Heart right ventricle (tissue), 16 donors: ENCODE data around the gene FMN2. TPM values are rescaled to one million over a fixed set of nuclear protein-coding genes. Genes with fewer than 3 reads are reported as not detected.

Source experiments
- ATAC-seq, 8 donors: fragments of 200-7000 bp; cut with Tn5 transposase; one replicate each; pipeline ENCODE4 v1.9.1; 2020; ENCODE audit warnings: mild to moderate bottlenecking in 8 of 8, moderate library complexity in 8 of 8, moderate number of reproducible peaks in 1 of 8
- DNase-seq, 2 donors: peaks; one replicate each; pipeline ENCODE4 v3.0.0-alpha.2; 2020
- H3K27ac ChIP-seq, 10 donors: fragments of 200-600 bp; sonication (generic) in 2 of 10; one replicate each; pipeline versions ENCODE4 v1.5.0 to v1.8.0; 2020 to 2022; ENCODE audit warnings: mild to moderate bottlenecking in 3 of 10
- H3K27me3 ChIP-seq, 7 donors: fragments of 200-600 bp; one replicate each; pipeline ENCODE4 v1.8.0; 2021 to 2022; ENCODE audit warnings: mild to moderate bottlenecking in 2 of 7
- H3K36me3 ChIP-seq, 9 donors: fragments of 200-600 bp; sonication (generic) in 1 of 9; one replicate each; pipeline versions ENCODE4 v1.5.0 to v1.8.0; 2020 to 2022; ENCODE audit warnings: mild to moderate bottlenecking in 2 of 9
- H3K4me1 ChIP-seq, 9 donors: fragments of 200-600 bp; sonication (generic) in 1 of 9; one replicate each; pipeline versions ENCODE4 v1.5.0 to v1.8.0; 2020 to 2022; ENCODE audit warnings: mild to moderate bottlenecking in 4 of 9
- H3K4me3 ChIP-seq, 10 donors: fragments of 200-600 bp; sonication (generic) in 2 of 10; one replicate each; pipeline versions ENCODE4 v1.5.0 to v1.8.0; 2020 to 2022; ENCODE audit warnings: mild to moderate bottlenecking in 7 of 10, moderate library complexity in 2 of 10
- H3K9me3 ChIP-seq, 11 donors: fragments of 200-600 bp in 10 of 11; sonication (generic) in 2 of 11; one replicate each; pipeline versions ENCODE4 v1.5.0 to v1.8.0; 2013 to 2022; ENCODE audit warnings: mild to moderate bottlenecking in 2 of 11, control low read depth in 1 of 11, moderate library complexity in 1 of 11
- CTCF ChIP-seq, 9 donors: fragments of 200-600 bp; sonication (generic) in 2 of 9; IDR thresholded peaks; one replicate each; pipeline versions ENCODE4 v1.5.0 to v1.8.0; 2021 to 2022; ENCODE audit warnings: antibody characterized with exemption in 9 of 9, mild to moderate bottlenecking in 5 of 9, moderate library complexity in 1 of 9
- WGBS, 2 donors: extraction: QIAGEN DNeasy Blood & Tissue Kit; methylation state at CpG; one replicate each; pipeline ENCODE4 v1.1.7; 2013; ENCODE audit warnings: inconsistent platforms in 1 of 2; 5-methylcytosine and 5-hydroxymethylcytosine counted together
- intact Hi-C, 10 donors: fragments of 100-400 bp; cut with DNase I; formaldehyde crosslinking; loops; one replicate each; pipeline versions ENCODE4 v1.11.1 to v1.14.2; 2022
- polyA plus RNA-seq, 2 donors: library from polyadenylated mRNA; stranded (reverse); fragments of 200-250 nt; gene quantifications; one replicate each; pipeline ENCODE4 v1.2.3, GENCODE V29; 2013
- total RNA-seq, 10 donors: library from RNA; stranded (reverse); fragmentation: NEBNext Ultra II Directional in 3 of 10; extraction: Animal tissue kit (Norgen Biotek cat#: 25700) in 3 of 10; gene quantifications; one replicate each; pipeline versions ENCODE4 v1.2.1 to v1.2.4, GENCODE V29; 2021 to 2023
- donor health status: Arrhythmogenic right ventricular cardiomyopathy.
- donor health status: ischemic (EF 13 %, LVEDD 7.1; RV severe dilation, severe dysfunction).
- donor health status: healthy with polysubstance abuse.
- donor health status: DM: no; HTN: yes; CAD: no.
- donor health status: DM: no; HTN: no; CAD: no.
- donor health status: ischemic (EF 25% LVEDD 6.9; RV normal size, moderate dysfunction).
- donor health status: ischemic (EF 25% LVEDD 5.7; RV mildly dilated, moderate dysfunction).
- donor health status: healthy.
- donor health status: DM: yes; HTN: yes; CAD: no.
- donor health status: Ischemic cardiomyopathy.
- donor health status: ischemic (EF 35%, LVEDD 5.7; RV mildly dilated, moderate dysfunction).
- donor health status: nonischemic (EF 11% LVEDD 7.7; RV severe dilation, severe dysfunction).
- donor health status: DM: yes; HTN: yes; CAD: no.
- donor health status: PGD.
- donor health status: ischemic (EF 29% LVEDD 5.4; RV normal size, mild dysfunction).
- donor health status: nonischemic (EF 23%, LVEDD 6.1; RV moderate dilation, normal function).

The FMN2 gene
- total and polyA plus RNA-seq, 12 donors, result 0.03 to 0.70 (median 0.12) TPM; not detected in 9

GRCh38 chr1:240111558-240111957 is 19.9 kb downstream of the FMN2 start:
- ATAC-seq (no peak), DNase-seq (no peak)
- intact Hi-C loops, result no loop called here
- Histone ChIP-seq H3K27me3 (peaks cover 0 to 20% (median 0%) of the 10 kb centered on the region in 7 donors), H3K4me3 (no peak overlapping the region), H3K4me1 (no peaks in the 10 kb centered on the region), H3K36me3 (no peaks in the 10 kb centered on the region), H3K27ac (no peak overlapping the region), H3K9me3 (no peaks in the 10 kb centered on the region)
- 71 to 74% methylated on average over 6 of the region's 6 CpGs for WGBS, 2 donors
- TF ChIP-seq CTCF (IDR thresholded peaks at IDR 0.05), result no peak

- peaks cover 0 to 14% (median 0%) of the 10 kb centered on the region in 7 donors for H3K27me3 ChIP-seq
- H3K36me3 ChIP-seq, result no peaks in the 10 kb centered on the region
- intact Hi-C loops, result no loop called here
- no peak for DNase-seq
- no peak for TF ChIP-seq CTCF (IDR thresholded peaks at IDR 0.05)
- WGBS, 2 donors, result 25 to 32% methylated on average over 1 of the region's 1 CpG
- ATAC-seq, result no peak
- H3K9me3 ChIP-seq, result no peaks in the 10 kb centered on the region
- no peak overlapping the region for H3K27ac ChIP-seq
- no peak overlapping the region for H3K4me3 ChIP-seq
- no peaks in the 10 kb centered on the region for H3K4me1 ChIP-seq
Observed at GRCh38 chr1:240114222-240114621, 22.5 kb downstream of the FMN2 start.

- no peaks in the 10 kb centered on the region for H3K9me3 ChIP-seq
- ATAC-seq (no peak), DNase-seq (no peak)
- H3K4me1 ChIP-seq, result no peaks in the 10 kb centered on the region
- intact Hi-C loops, result no loop called here
- TF ChIP-seq CTCF (IDR thresholded peaks at IDR 0.05), result no peak
- no peak overlapping the region for H3K27ac ChIP-seq
- no peak overlapping the region for H3K4me3 ChIP-seq
- no peaks in the 10 kb centered on the region for H3K36me3 ChIP-seq
- H3K27me3 ChIP-seq, result peaks cover 0 to 14% (median 0%) of the 10 kb centered on the region in 7 donors
- 71 to 77% methylated on average over 6 of the region's 6 CpGs for WGBS, 2 donors
Observed at GRCh38 chr1:240115831-240116230, 24.1 kb downstream of the FMN2 start.

GRCh38 chr1:240116831-240117769 is 25.4 kb downstream of the FMN2 start:
- ATAC-seq (no peak), DNase-seq (no peak)
- Histone ChIP-seq H3K4me1 (no peaks in the 10 kb centered on the region), H3K27me3 (peaks cover 0 to 14% (median 0%) of the 10 kb centered on the region in 7 donors), H3K4me3 (no peak overlapping the region), H3K36me3 (no peaks in the 10 kb centered on the region), H3K9me3 (no peaks in the 10 kb centered on the region), H3K27ac (no peak overlapping the region)
- intact Hi-C loops, result no loop called here
- 82 to 87% methylated on average over 16 of the region's 16 CpGs for WGBS, 2 donors
- TF ChIP-seq CTCF (IDR thresholded peaks at IDR 0.05), result no peak
